ENCODE data around the gene TMEM143.

DNA sequence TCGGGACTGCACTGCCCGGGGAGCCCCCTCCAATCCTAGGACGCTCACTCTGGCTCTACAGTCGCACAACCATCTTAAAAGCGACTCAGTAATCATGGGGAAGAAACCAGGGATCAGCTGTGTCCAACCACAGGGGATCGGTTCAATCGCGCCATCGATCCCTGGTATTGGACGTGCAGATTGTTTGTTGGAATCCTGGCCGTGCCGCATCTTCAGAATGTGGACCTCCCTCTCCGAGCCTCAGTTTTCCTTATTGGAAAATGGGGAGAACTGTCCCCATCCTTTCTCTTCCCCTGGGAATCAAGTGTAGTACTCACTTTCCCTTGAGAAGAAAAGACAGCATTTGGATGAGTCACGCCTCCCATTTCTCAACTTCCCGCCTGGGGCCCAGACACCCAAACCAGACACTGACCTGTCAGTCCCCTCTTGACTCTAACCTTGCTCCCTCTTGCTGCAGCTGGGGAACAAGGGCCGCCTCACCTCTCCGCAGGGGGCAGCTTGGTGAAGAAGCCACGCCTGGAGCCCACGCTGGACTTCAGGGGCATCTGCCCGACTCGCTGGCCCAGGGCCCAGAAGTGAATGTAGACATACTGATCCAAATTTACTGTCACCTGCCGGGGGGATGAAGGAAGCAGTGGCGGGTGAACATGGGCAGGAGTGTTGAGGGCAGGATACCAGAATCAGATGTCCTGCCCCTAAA, 20.7 kb downstream of the TMEM143 start:
- TF ChIP-seq, protein P1, sequence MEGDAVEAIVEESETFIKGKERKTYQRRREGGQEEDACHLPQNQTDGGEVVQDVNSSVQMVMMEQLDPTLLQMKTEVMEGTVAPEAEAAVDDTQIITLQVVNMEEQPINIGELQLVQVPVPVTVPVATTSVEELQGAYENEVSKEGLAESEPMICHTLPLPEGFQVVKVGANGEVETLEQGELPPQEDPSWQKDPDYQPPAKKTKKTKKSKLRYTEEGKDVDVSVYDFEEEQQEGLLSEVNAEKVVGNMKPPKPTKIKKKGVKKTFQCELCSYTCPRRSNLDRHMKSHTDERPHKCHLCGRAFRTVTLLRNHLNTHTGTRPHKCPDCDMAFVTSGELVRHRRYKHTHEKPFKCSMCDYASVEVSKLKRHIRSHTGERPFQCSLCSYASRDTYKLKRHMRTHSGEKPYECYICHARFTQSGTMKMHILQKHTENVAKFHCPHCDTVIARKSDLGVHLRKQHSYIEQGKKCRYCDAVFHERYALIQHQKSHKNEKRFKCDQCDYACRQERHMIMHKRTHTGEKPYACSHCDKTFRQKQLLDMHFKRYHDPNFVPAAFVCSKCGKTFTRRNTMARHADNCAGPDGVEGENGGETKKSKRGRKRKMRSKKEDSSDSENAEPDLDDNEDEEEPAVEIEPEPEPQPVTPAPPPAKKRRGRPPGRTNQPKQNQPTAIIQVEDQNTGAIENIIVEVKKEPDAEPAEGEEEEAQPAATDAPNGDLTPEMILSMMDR (IDR thresholded peaks at IDR 0.05): no peak
- TF ChIP-seq POLR2A (IDR thresholded peaks at IDR 0.05): no peak
